NT2/D1 (cell line): ENCODE data around the gene SNX11.
"Not testable (repeated sequence)": the region's sequence is repeated elsewhere in the genome, so short reads cannot be mapped to it uniquely, and the experiment has no call there.

Source experiments
- SUZ12 ChIP-seq: IDR thresholded peaks from 2 replicates; pipeline ENCODE4 v1.6.1; 2011; ENCODE audit not compliant: insufficient read length, insufficient read depth; ENCODE audit errors: extremely low read depth
- YY1 ChIP-seq: IDR thresholded peaks from 2 replicates; pipeline ENCODE4 v1.6.1; 2011; ENCODE audit not compliant: insufficient read length, insufficient read depth
- ZNF274 ChIP-seq: IDR thresholded peaks from 2 replicates; pipeline ENCODE4 v1.6.1; 2011; ENCODE audit warnings: mild to moderate bottlenecking, low read depth, low read length

DNA sequence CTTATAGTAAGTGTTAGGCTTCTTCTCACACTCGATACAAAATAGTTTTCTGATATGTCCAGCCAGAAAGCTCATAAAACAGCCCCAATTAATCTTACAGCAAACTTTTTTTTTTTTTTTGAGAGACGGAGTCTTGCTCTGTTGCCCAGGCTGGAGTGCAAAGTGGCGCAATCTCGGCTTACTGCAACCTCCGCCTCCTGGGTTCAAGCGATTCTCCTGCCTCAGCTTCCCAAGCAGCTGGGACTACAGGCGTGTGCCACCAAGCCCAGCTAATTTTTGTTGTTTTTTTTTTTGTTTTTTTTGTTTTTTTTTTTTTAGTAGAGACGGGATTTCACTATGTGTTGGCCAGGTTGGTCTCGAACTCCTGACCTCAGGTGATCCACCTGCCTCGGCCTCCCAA lies 30.4 kb upstream of the SNX11 start:
- TF ChIP-seq YY1, ZNF274, SUZ12: not testable (repeated sequence)
